Right atrium auricular region (tissue), 2 donors: Measurements from ENCODE around the gene PPP1R3D. TPM values are rescaled to one million over a fixed set of nuclear protein-coding genes. Genes with fewer than 3 reads are reported as not detected.

Experiments
- DNase-seq: peaks from one replicate; pipeline ENCODE4 v3.0.0-alpha.2; 2019; ENCODE audit warnings: low spot score
- H3K27ac ChIP-seq, 2 donors: fragments of 200-600 bp; sonication (generic); 1 replicate in 1 of 2; 2 replicates in 1 of 2; pipeline ENCODE4 v1.5.1; 2016 to 2019
- H3K27me3 ChIP-seq, 2 donors: fragments of 200-600 bp; sonication (generic); one replicate each; pipeline versions ENCODE4 v1.5.1 to v1.6.0; 2017 to 2019
- H3K36me3 ChIP-seq: fragments of 200-600 bp; sonication (generic); one replicate; pipeline ENCODE4 v1.5.1; 2016
- H3K4me1 ChIP-seq, 2 donors: fragments of 200-600 bp; sonication (generic); one replicate each; pipeline versions ENCODE4 v1.5.1 to v1.6.0; 2017 to 2019
- H3K4me3 ChIP-seq, 2 donors: fragments of 200-600 bp; sonication (generic); 1 replicate in 1 of 2; 2 replicates in 1 of 2; pipeline ENCODE4 v1.5.1; 2017 to 2019; ENCODE audit warnings: mild to moderate bottlenecking in 1 of 2, moderate library complexity in 1 of 2
- H3K9me3 ChIP-seq, 2 donors: fragments of 200-600 bp; sonication (generic); one replicate each; pipeline ENCODE4 v1.5.1; 2019
- total RNA-seq, 2 donors: library from RNA; depleted of rRNA; stranded (reverse); fragments of >200 nt; gene quantifications; one replicate each; pipeline ENCODE4 v1.1.0, GENCODE V29; 2016
- TF ChIP-seq, protein P1 (sequence below), 2 donors: fragments of 200-600 bp; sonication (generic); IDR thresholded peaks; one replicate each; pipeline ENCODE4 v1.5.1; 2019; ENCODE audit warnings: antibody characterized with exemption in 2 of 2

Gene PPP1R3D
- total RNA-seq, 2 donors from 2014 or later = 6.9 to 7.9 TPM

DNA sequence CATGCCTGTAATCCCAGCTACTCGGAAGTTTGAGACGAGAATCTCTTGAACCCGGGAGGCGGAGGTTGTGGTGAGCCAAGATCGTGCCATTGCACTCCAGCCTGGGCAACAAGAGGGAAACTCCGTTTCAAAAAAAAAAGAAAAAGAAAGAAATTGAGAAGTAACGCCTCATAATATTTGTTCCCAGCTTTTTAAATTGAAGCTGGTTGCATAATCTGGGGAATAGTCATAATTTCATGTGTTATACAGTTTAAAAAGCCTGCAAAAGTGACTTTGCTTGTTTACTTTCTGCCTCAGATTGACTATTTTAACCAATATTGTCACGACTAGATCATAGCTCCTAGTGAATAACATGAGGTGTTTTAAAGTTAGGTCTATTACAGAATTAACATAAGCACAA is 7.3 kb upstream of the PPP1R3D start:
- no peak for DNase-seq
- Histone ChIP-seq H3K4me1 (peaks cover 0 to 34% of the 10 kb centered on the region in 2 donors), H3K27ac (no peak overlapping the region), H3K9me3 (no peaks in the 10 kb centered on the region), H3K27me3 (no peaks in the 10 kb centered on the region), H3K4me3 (no peak overlapping the region), H3K36me3 (peaks cover 30% of the 10 kb centered on the region)
- TF ChIP-seq, protein P1, sequence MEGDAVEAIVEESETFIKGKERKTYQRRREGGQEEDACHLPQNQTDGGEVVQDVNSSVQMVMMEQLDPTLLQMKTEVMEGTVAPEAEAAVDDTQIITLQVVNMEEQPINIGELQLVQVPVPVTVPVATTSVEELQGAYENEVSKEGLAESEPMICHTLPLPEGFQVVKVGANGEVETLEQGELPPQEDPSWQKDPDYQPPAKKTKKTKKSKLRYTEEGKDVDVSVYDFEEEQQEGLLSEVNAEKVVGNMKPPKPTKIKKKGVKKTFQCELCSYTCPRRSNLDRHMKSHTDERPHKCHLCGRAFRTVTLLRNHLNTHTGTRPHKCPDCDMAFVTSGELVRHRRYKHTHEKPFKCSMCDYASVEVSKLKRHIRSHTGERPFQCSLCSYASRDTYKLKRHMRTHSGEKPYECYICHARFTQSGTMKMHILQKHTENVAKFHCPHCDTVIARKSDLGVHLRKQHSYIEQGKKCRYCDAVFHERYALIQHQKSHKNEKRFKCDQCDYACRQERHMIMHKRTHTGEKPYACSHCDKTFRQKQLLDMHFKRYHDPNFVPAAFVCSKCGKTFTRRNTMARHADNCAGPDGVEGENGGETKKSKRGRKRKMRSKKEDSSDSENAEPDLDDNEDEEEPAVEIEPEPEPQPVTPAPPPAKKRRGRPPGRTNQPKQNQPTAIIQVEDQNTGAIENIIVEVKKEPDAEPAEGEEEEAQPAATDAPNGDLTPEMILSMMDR (IDR thresholded peaks at IDR 0.05) = no peak

DNA sequence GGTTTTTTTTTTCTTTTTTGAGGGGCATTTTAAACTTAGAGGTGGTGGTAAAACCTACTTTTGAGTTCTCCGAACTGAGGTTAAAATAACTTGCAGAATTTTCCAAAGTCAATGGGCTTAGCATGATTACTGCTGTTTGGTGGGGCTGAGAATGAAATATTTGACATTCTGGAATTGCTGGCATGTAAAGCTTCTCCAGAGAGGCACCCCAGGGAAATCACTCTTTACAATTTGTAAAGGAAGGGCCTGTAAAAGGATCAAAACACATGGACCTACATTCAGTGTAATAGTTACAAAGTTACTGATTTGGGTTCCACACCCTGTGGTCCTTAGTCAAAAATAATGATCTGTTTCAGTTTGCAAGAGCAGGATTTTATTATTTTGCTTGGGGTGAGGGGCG is 5.6 kb upstream of the PPP1R3D start:
- no peak overlapping the region for H3K4me3 ChIP-seq
- H3K27ac ChIP-seq = no peak overlapping the region
- H3K4me1 ChIP-seq = peaks cover 0 to 49% of the 10 kb centered on the region in 2 donors
- no peaks in the 10 kb centered on the region for H3K27me3 ChIP-seq
- DNase-seq = no peak
- H3K9me3 ChIP-seq = no peaks in the 10 kb centered on the region
- TF ChIP-seq, protein P1 (IDR thresholded peaks at IDR 0.05) = no peak
- H3K36me3 ChIP-seq = peaks cover 27% of the 10 kb centered on the region

DNA sequence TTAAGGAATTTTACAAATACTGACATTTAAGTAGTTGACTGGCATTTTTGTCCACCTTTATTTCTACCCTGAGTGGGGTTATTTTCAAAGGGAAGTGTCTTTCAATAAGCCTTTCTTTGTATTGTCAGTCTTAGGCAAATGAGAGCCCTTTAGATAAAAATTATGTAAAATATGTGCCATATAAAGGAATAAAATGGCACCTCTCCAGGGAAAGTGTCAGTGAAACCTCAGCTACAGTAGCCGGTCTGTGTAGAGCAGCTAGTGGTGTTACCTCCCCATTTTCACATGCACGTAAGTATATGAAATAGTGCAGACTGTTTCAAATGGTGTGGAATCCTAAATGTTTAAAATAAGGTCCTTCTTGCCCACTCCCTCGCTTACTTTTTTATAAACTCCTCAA is 5.1 kb upstream of the PPP1R3D start:
- Histone ChIP-seq H3K9me3 (no peaks in the 10 kb centered on the region), H3K4me3 (no peak overlapping the region), H3K27me3 (no peaks in the 10 kb centered on the region), H3K27ac (no peak overlapping the region), H3K4me1 (peaks cover 0 to 49% of the 10 kb centered on the region in 2 donors), H3K36me3 (peaks cover 27% of the 10 kb centered on the region)
- DNase-seq = no peak
- TF ChIP-seq, protein P1 (IDR thresholded peaks at IDR 0.05) = no peak

DNA sequence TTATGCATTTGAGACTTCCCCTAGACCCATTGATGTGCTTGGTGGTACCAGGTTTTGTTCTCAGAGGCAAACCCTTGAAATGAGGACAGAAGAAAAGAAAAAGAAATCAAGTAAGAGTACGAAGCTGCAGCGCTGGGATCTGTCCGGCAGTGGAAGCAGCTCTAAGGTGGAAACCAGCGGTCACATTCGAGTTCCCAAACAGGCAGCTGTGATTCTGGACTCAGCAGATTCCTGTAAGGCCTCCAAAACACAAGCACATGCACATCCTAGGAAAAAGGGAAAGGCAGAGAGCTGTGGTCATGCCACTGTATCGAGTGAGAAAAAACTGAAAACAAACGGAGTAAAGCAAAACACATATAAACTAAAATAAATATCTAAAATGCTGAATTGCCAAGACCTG is 4.6 kb upstream of the PPP1R3D start:
- H3K27me3 ChIP-seq = no peaks in the 10 kb centered on the region
- no peak overlapping the region for H3K4me3 ChIP-seq
- no peak for DNase-seq
- peaks cover 27% of the 10 kb centered on the region for H3K36me3 ChIP-seq
- no peaks in the 10 kb centered on the region for H3K9me3 ChIP-seq
- H3K27ac ChIP-seq = no peak overlapping the region
- TF ChIP-seq, protein P1 (IDR thresholded peaks at IDR 0.05) = no peak
- H3K4me1 ChIP-seq = peaks cover 0 to 49% of the 10 kb centered on the region in 2 donors

DNA sequence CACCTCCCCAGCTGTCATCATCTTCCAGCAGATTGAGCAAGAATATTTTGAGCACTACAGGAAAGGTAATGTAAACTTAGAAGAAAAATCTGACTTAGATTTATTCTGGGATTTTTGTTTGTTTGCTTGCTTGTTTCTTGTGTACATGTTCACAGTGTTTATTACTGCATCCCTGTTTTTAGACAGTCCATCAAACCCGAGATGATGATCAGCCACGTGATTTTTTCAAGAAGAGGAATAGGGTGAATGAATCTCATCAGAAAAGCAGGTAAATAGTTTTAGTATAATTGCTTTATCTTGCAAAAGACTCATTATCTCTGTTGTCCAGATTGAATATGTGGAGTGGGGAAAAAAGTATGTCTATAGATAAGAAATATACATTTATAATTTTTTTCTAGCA is 2.1 kb upstream of the PPP1R3D start:
- DNase-seq = no peak
- TF ChIP-seq, protein P1 (IDR thresholded peaks at IDR 0.05) = no peak
- Histone ChIP-seq H3K27me3 (no peaks in the 10 kb centered on the region), H3K36me3 (peaks cover 27% of the 10 kb centered on the region), H3K4me3 (no peak overlapping the region), H3K9me3 (no peaks in the 10 kb centered on the region), H3K4me1 (peaks cover 0 to 64% of the 10 kb centered on the region in 2 donors), H3K27ac (peak overlapping the region in 1 of 2 donors; percentile 96)

DNA sequence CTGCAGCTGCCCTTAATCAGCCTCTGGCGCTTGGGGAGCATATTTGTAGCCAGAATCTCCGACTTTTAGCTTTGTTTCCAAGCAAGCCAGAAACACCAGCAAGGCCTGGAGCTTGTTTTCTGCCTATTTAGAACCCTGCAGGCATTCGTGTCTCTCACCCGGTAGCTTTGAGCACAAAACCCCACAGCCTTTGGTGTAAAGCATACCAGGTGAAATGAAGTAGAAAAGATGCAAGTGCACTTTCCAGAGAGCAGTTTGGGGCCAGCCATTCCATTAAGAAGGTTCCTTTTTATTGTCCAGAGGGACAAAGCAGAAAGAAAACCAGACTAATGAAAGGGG is 820 bp upstream of the PPP1R3D start:
- Histone ChIP-seq H3K4me3 (peak overlapping the region; percentile 54 to 74), H3K27ac (peak overlapping the region; percentile 95 to 96), H3K36me3 (peaks cover 27% of the 10 kb centered on the region), H3K27me3 (no peaks in the 10 kb centered on the region), H3K9me3 (no peaks in the 10 kb centered on the region), H3K4me1 (peaks cover 0 to 68% of the 10 kb centered on the region in 2 donors)
- no peak for DNase-seq
- TF ChIP-seq, protein P1 (IDR thresholded peaks at IDR 0.05) = no peak
